ENCODE results near the gene ADPRHL1. TPM values are rescaled to one million over a fixed set of nuclear protein-coding genes. Genes with fewer than 3 reads are reported as not detected.
A peak's percentile ranks its signal among the peaks of the same experiment; 100 is the strongest.
"Not testable (repeated sequence)": the region's sequence is repeated elsewhere in the genome, so short reads cannot be mapped to it uniquely, and the experiment has no call there.

Gene ADPRHL1
- total RNA-seq, 1 donor from 2014 or later, result 506 TPM

- DNase-seq; ATAC-seq (ENCODE audit: poor library complexity); intact Hi-C loops (cut with DNase I): not testable (repeated sequence)
These were observed 84.9 kb downstream of the ADPRHL1 start for GRCh38 chr13:113368353-113368752.

GRCh38 chr13:113367771-113368170, 85.5 kb downstream of the ADPRHL1 start:
- ATAC-seq (ENCODE audit: poor library complexity) (no peak), DNase-seq (no peak)
- intact Hi-C loops (cut with DNase I), result no loop called here

DNA sequence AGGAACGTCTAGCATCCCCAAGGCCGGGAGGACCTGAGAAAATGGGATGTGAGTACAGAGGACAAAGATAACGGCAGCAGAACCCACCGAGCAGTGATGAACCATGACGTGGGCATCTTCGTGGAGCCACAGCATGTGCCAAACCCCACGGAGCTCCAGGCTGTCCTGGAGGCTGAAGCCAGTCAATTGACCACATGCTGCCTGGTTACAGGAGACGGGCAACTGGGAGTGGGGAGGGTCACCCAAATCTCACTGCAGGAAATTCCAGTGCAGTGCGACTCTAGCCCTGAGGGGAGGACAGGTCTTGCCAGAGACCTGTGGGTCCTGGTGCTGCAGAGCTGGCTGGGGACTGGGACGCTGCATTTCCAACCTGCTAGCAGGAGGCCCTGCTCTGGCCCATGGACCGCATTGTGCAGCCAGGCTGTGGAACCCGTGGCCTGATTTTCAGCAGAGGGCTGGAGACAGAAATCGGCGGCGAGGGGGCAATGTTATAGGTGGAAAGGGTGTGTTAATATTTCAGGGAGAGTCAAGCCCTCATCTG, 86.2 kb downstream of the ADPRHL1 start:
- DNase-seq, result no peak
- no peak for ATAC-seq (ENCODE audit: poor library complexity)
- intact Hi-C loops (cut with DNase I), result no loop called here

DNA sequence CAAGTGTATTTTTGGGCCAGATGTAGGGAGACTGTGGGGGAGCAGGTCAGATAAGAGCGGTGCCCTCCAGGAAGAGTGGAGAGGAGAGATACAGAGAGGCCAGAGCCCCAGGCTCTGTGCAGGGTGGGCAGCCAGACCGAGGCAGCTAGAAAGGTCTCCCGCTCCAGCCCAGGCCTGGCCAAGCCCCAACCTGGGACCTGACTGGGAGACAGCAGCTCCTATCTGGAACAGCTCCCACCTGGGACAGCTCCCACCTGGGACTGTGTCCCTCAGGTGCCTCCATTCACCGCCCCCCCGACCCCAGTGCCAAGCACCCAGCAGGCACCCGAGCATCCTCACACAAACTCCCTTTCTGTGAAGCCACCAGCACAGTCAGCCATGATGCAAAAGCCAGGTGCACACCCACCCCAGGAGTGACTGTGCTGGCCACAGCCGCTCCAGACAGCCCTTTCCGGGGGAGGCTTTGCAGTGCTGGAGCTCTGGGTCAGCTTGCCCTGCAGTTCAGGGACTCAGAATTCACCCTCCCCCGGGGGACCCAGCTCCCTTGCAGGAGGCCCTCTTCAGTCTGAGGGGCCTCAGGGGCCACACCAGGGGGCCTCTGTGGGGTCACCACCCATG, 87.2 kb downstream of the ADPRHL1 start:
- intact Hi-C loops (cut with DNase I), result no loop called here
- ATAC-seq (ENCODE audit: poor library complexity) (no peak), DNase-seq (no peak)

GRCh38 chr13:113365583-113365970, 87.7 kb downstream of the ADPRHL1 start:
- intact Hi-C loops (cut with DNase I), result no loop called here
- ATAC-seq (ENCODE audit: poor library complexity), result no peak
- no peak for DNase-seq

GRCh38 chr13:113364901-113365582, 88.2 kb downstream of the ADPRHL1 start:
- intact Hi-C loops (cut with DNase I), result no loop called here
- DNase-seq (no peak), ATAC-seq (ENCODE audit: poor library complexity) (peak; percentile 30)

- intact Hi-C loops (cut with DNase I), result no loop called here
- ATAC-seq (ENCODE audit: poor library complexity), result peak; percentile 49
- DNase-seq, result no peak
These were observed 88.9 kb downstream of the ADPRHL1 start for GRCh38 chr13:113364311-113364889.

DNA sequence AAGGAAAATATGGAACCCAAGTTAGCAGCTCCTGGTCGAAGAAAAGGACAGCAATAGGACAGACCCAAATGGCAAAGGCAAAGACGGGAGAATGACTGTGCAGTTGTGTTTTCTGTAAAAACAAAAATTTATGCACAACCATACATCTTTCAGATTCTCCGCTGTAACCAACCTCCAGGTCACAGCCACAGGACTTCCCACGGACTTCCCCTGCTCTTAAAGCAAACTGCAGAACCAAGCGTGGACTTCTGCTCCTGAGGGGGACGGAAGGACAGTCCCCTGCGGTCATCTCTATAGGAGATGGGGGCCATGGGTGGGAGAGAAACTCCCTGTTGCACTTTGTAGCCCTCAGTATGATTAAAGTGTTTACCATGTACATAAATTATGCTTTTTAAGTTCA, 91.9 kb downstream of the ADPRHL1 start:
- intact Hi-C loops (cut with DNase I), result no loop called here
- no peak for ATAC-seq (ENCODE audit: poor library complexity)
- no peak for DNase-seq

DNA sequence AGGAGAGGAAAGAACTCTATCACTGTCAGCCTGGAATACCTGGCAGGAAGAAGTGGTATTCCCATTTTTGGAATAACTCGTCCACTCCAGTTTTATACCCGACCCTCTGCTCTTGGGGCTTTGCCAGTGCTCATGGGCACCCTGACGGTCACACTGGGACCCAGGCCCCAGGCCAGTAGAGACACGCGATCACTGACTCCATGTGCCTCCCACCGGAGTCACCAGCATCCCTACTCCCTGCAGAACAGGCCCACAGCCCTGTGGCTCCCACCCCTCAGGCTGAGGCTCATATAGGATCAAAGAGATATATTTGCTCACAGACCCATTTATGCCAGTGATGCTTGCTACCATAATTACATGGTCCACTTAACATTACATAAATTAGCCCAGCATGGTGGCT, 92.8 kb downstream of the ADPRHL1 start:
- intact Hi-C loops (cut with DNase I), result no loop called here
- ATAC-seq (ENCODE audit: poor library complexity) (no peak), DNase-seq (no peak)

- ATAC-seq (ENCODE audit: poor library complexity), result no peak
- intact Hi-C loops (cut with DNase I), result no loop called here
- DNase-seq, result no peak
These were observed 93.7 kb downstream of the ADPRHL1 start for GRCh38 chr13:113359571-113359970.

GRCh38 chr13:113358653-113359190, 94.6 kb downstream of the ADPRHL1 start:
- intact Hi-C loops (cut with DNase I), result no loop called here
- no peak for DNase-seq
- no peak for ATAC-seq (ENCODE audit: poor library complexity)

GRCh38 chr13:113357529-113357928, 95.8 kb downstream of the ADPRHL1 start:
- intact Hi-C loops (cut with DNase I), result no loop called here
- ATAC-seq (ENCODE audit: poor library complexity) (no peak), DNase-seq (no peak)

- intact Hi-C loops (cut with DNase I), result no loop called here
- ATAC-seq (ENCODE audit: poor library complexity), result no peak
- DNase-seq, result no peak
These were observed 96.7 kb downstream of the ADPRHL1 start for GRCh38 chr13:113356596-113356995.

DNA sequence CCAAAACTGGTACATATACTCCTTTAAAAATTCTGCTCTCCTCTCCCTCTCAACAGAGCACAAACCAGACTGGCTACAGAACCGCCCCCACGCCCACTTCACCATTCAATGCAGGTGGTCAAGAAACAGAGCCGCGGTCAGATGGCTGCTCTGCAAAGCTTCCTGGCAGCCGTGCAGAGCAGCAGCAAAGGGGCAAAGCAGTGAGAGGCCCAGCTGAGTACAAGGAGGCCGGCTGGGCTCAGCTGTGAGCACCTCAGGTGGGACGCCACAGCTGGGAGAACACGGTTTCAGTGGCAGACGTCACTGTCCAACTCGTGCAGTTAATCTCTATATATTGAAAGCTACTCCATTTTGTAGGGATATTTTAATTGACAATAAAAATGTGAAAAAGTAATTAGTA, 97.7 kb downstream of the ADPRHL1 start:
- DNase-seq (no peak), ATAC-seq (ENCODE audit: poor library complexity) (no peak)
- intact Hi-C loops (cut with DNase I), result no loop called here

DNA sequence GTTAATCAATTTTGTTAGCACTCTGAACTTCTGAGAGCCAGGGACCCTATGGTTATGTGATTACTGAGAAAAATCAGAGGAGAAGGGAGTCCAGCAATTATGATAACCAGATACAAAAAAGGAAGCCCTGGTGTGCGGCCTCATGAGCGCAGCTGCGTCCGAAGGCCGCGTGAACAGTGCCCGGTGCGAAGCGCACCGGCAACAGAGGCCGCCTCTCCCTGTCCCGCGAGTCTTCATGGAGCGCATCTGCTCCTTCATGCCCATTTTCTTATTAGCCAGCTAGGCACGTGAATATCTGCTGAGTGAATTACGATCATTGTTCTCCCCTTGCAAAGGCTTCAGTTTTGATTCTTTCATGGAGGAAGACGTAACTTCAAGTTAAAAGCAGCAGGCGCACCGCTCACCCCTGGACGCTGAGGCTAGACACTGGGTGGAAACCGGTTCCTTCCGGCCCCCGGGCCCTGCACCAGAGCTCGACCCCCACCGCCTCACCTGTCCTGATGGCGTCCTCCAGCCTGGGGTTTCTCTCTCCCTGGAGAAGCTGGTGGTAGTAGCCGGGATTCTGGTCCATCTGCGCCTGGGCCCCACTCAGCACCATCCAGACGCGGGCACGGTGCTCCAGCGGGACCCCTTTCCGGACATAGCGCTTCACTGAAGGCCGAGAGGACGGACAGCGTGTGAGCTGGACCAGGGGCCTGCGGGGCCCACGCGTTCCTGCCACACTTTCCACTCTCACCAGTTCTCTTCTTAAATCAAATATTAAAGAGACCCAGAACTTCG, 98.3 kb downstream of the ADPRHL1 start:
- intact Hi-C loops (cut with DNase I), result no loop called here
- no peak for DNase-seq
- ATAC-seq (ENCODE audit: poor library complexity), result no peak

DNA sequence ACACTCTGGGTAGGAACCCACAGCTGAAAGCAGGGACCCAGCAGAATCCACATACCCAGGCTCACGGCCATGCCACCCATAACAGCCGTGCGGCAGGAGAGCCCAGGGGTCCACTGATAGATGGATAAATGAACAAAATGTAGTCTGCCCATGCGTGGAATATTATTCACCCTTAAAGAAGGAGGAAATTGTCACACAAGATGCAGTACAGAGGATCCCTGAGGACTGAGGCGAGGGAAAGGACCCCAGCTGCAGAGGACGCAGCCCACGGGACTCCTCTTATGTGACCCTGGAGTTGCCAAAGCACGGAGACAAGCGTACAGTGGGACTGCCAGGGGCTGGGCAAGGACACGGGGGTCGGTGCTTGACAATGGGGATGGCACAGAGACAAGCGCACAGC, 100.0 kb downstream of the ADPRHL1 start:
- ATAC-seq (ENCODE audit: poor library complexity), result no peak
- intact Hi-C loops (cut with DNase I), result no loop called here
- DNase-seq, result no peak

DNA sequence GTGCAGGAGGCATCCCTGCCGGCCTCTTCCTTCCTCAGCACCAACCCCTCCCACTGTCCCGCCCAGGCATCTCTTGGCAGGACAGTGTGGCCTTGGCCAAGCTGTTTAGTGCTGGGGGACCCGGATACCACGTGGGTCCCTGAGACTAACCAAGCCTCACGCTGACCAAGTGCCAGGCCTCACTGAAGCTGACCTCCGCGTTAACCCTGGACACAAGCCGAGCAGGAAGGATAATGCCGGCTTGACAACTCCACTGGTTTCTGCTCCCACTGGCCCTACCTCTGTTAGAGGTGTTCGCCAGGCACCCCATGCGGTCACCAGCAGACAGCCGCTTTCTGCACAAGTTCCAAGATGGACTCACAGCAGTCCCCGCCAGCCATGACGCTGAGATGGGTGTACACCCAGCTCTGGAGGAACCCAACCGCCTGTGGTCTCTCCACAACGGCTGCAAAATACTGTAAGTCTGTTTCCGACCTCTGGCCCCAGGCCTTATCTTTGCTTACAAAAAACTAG, 101.7 kb downstream of the ADPRHL1 start:
- peak; percentile 46 for ATAC-seq (ENCODE audit: poor library complexity)
- intact Hi-C loops (cut with DNase I), result no loop called here

GRCh38 chr13:113350938-113351335, 102.4 kb downstream of the ADPRHL1 start:
- intact Hi-C loops (cut with DNase I), result no loop called here
- DNase-seq, result no peak
- ATAC-seq (ENCODE audit: poor library complexity), result no peak

More for the DNA sequence above, 101.7 kb downstream of the ADPRHL1 start:
- peak; percentile 52 for DNase-seq
